Panc1 (cell line): ENCODE results near the gene GLRX. TPM values are rescaled to one million over a fixed set of nuclear protein-coding genes. Genes with fewer than 3 reads are reported as not detected.

Experiments
- ATAC-seq: fragments of 200-7000 bp; cut with Tn5 transposase; 2 replicates; pipeline ENCODE4 v1.9.1; 2020; ENCODE audit warnings: mild to moderate bottlenecking, moderate library complexity
- BruUV-seq: library from RNA; stranded (reverse); fragments of 400-500 nt; replicated peaks from 2 replicates; lab custom pipeline; 2021; lab: Mats Ljungman, UMichigan
- CTCF ChIA-PET: fragments of 300-600 bp; sonication (Branson Sonifier 250); formaldehyde crosslinking; loops from one replicate; lab custom pipeline; 2022; ENCODE audit warnings: antibody characterized with exemption; lab: Charles Lee
- POLR2A ChIA-PET: fragments of 300-600 bp; sonication (Branson Sonifier 250); formaldehyde crosslinking; loops from one replicate; lab custom pipeline; 2022; ENCODE audit warnings: antibody characterized with exemption; lab: Charles Lee
- DNase-seq: peaks from one replicate; pipeline ENCODE4 v3.0.0-alpha.2; 2010; ENCODE audit warnings: low read depth, low spot score
- H3K27ac ChIP-seq: 2 replicates; pipeline ENCODE4 v1.5.1; 2011; ENCODE audit warnings: mild to moderate bottlenecking, low read length, inconsistent platforms
- H3K27me3 ChIP-seq: fragments of 200-500 bp; sonication (Bioruptor generic); 2 replicates; pipeline ENCODE4 v1.6.0; 2014; ENCODE audit warnings: low read length, inconsistent platforms; ENCODE audit not compliant: control insufficient read depth, insufficient read depth
- H3K36me3 ChIP-seq: fragments of 200-500 bp; sonication (Bioruptor generic); 2 replicates; pipeline ENCODE4 v1.5.1; 2014; ENCODE audit warnings: inconsistent platforms, mild to moderate bottlenecking, low read length, moderate library complexity; ENCODE audit not compliant: control insufficient read depth, insufficient read depth
- H3K4me1 ChIP-seq: 2 replicates; pipeline ENCODE4 v1.5.1; 2011; ENCODE audit warnings: inconsistent platforms, mild to moderate bottlenecking, low read length, moderate library complexity; ENCODE audit not compliant: control insufficient read depth, insufficient read depth
- H3K4me3 ChIP-seq, 2 experiments: 2 replicates each; pipeline ENCODE4 v1.5.1; 2011 to 2012; ENCODE audit warnings: low read depth in 2 of 2, low read length in 2 of 2, mild to moderate bottlenecking in 2 of 2, inconsistent platforms in 1 of 2, moderate library complexity in 1 of 2
- H3K9me3 ChIP-seq: fragments of 200-500 bp; sonication (Bioruptor generic); 2 replicates; pipeline ENCODE4 v1.5.1; 2014; ENCODE audit warnings: low read depth, mild to moderate bottlenecking, inconsistent platforms, low read length, moderate library complexity; ENCODE audit not compliant: control insufficient read depth, insufficient read depth
- POLR2AphosphoS5 ChIP-seq: IDR thresholded peaks from 2 replicates; pipeline ENCODE4 v1.6.1; 2012; ENCODE audit warnings: mild to moderate bottlenecking, low read depth, low read length, moderate library complexity
- SIN3A ChIP-seq: IDR thresholded peaks from 2 replicates; pipeline ENCODE4 v1.6.1; 2012; ENCODE audit warnings: low read depth, mild to moderate bottlenecking, low read length, moderate library complexity, borderline replicate concordance; ENCODE audit not compliant: insufficient read depth
- TCF7L2 ChIP-seq: IDR thresholded peaks from 2 replicates; pipeline ENCODE4 v1.6.1; 2011; ENCODE audit warnings: mild to moderate bottlenecking, low read depth, low read length, inconsistent platforms
- in situ Hi-C: cut with HindIII; loops from 2 replicates; pipeline ENCODE4 v1.10.0; 2016; ENCODE audit warnings: low sequenced_read_pairs, low pct_unique_long_range_greater_than_20kb
- intact Hi-C: fragments of 100-400 bp; cut with micrococcal nuclease; formaldehyde crosslinking; loops from one replicate; pipeline ENCODE4 v1.10.0; 2022; ENCODE audit not compliant: unreplicated experiment
- total RNA-seq: library from RNA; stranded (reverse); gene quantifications from one replicate; pipeline ENCODE4 v1.2.1, GENCODE V29; 2021; ENCODE audit not compliant: unreplicated experiment
- TF ChIP-seq, protein P1 (sequence below), 2 experiments: IDR thresholded peaks; 2 replicates each; pipeline ENCODE4 v1.6.1; 2011 to 2012; ENCODE audit warnings: low read depth in 2 of 2, control low read depth in 1 of 2, low read length in 1 of 2, mild to moderate bottlenecking in 1 of 2, moderate library complexity in 1 of 2; ENCODE audit not compliant: insufficient read depth in 1 of 2
- TF ChIP-seq, protein P2 (sequence below): fragments of 450-650 bp; IDR thresholded peaks from 2 replicates; pipeline ENCODE4 v1.5.1; 2017; ENCODE audit warnings: mild to moderate bottlenecking

Gene GLRX
- total RNA-seq, 1 experiment from 2014 or later: 5.8 TPM

DNA sequence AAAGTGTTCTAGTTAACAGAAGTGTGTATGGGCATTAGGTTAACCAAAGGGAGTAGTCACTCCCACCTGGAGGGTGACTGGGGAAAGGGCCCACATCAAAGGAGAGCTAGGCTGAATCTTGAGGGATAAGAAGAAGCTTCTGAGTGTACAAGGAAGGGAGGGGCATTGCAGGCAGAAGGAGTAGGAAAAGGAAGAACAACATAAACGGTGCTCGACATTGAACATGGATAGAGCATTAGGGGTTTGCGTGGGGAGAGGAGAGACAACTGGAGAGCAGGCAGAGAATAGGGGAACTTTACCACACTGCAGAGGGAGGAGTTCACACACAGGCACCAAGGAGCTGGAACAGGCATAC lies 5.3 kb upstream of the GLRX start:
- ATAC-seq: no peak
- Histone ChIP-seq H3K36me3 (no peaks in the 10 kb centered on the region), H3K9me3 (no peaks in the 10 kb centered on the region), H3K4me3 (no peak overlapping the region), H3K4me1 (peaks cover 14% of the 10 kb centered on the region), H3K27ac (no peak overlapping the region), H3K27me3 (no peaks in the 10 kb centered on the region)
- no peak for DNase-seq
- in situ Hi-C loops (no loop called here), intact Hi-C loops (no loop called here)
- no TSS peak for BruUV-seq
- ChIA-PET CTCF (no interaction called here), POLR2A (no interaction called here)
- TF ChIP-seq, protein P1, sequence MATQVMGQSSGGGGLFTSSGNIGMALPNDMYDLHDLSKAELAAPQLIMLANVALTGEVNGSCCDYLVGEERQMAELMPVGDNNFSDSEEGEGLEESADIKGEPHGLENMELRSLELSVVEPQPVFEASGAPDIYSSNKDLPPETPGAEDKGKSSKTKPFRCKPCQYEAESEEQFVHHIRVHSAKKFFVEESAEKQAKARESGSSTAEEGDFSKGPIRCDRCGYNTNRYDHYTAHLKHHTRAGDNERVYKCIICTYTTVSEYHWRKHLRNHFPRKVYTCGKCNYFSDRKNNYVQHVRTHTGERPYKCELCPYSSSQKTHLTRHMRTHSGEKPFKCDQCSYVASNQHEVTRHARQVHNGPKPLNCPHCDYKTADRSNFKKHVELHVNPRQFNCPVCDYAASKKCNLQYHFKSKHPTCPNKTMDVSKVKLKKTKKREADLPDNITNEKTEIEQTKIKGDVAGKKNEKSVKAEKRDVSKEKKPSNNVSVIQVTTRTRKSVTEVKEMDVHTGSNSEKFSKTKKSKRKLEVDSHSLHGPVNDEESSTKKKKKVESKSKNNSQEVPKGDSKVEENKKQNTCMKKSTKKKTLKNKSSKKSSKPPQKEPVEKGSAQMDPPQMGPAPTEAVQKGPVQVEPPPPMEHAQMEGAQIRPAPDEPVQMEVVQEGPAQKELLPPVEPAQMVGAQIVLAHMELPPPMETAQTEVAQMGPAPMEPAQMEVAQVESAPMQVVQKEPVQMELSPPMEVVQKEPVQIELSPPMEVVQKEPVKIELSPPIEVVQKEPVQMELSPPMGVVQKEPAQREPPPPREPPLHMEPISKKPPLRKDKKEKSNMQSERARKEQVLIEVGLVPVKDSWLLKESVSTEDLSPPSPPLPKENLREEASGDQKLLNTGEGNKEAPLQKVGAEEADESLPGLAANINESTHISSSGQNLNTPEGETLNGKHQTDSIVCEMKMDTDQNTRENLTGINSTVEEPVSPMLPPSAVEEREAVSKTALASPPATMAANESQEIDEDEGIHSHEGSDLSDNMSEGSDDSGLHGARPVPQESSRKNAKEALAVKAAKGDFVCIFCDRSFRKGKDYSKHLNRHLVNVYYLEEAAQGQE (IDR thresholded peaks at IDR 0.05; ENCODE audit: insufficient read depth in 1 of 2, low read depth in 2 of 2, low read length in 1 of 2): no peak
- TF ChIP-seq POLR2AphosphoS5: no peak

DNA sequence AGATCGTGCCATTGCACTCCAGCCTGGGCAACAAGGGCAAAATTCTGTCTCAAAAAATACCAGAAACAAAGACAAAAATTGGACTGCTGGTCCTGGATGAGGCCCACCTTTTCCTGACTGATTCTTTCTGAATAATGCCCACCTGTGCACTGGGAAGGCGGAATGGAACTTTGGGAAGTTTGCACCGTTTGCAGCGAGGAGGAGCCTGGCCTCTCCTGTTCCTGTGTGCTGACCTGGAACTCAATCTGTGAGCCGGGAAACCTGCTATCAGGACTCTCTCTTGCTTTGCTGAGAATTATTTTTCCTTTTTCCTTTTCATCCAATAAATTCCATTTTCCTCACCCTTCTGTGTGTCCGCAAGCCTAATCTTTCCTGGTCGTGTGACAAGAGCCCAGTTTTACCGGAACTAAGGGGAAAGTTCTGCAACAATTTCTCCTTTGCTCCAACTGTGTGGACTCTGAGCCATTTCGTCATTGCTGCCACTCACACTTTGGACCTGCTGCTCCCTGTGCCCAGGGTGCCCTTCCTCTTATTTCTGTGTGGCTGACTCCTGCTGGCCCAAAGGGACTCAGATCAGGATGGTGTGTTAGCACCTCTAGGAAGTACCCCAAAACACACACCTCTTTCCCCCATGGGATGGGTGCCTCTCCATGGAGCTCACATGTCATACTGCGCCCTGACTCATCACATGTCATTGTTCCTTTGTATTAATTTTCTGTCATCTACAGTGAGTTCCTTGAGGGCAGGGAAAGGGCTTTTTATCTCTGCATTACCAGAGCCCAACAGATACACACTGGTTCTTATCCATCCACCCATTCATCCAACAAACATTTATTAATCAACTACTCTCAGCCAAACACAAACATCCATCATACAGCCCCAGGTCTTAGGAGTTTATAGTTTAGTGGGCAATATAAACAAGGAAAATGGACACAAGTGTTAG lies 4.7 kb upstream of the GLRX start:
- intact Hi-C loops: no loop called here
- Histone ChIP-seq H3K27ac (no peak overlapping the region), H3K9me3 (no peaks in the 10 kb centered on the region), H3K27me3 (no peaks in the 10 kb centered on the region), H3K4me1 (peaks cover 16% of the 10 kb centered on the region), H3K4me3 (no peak overlapping the region), H3K36me3 (peaks cover 2% of the 10 kb centered on the region; the same call in 1 of the 2 replicates)
- TF ChIP-seq, protein P2, sequence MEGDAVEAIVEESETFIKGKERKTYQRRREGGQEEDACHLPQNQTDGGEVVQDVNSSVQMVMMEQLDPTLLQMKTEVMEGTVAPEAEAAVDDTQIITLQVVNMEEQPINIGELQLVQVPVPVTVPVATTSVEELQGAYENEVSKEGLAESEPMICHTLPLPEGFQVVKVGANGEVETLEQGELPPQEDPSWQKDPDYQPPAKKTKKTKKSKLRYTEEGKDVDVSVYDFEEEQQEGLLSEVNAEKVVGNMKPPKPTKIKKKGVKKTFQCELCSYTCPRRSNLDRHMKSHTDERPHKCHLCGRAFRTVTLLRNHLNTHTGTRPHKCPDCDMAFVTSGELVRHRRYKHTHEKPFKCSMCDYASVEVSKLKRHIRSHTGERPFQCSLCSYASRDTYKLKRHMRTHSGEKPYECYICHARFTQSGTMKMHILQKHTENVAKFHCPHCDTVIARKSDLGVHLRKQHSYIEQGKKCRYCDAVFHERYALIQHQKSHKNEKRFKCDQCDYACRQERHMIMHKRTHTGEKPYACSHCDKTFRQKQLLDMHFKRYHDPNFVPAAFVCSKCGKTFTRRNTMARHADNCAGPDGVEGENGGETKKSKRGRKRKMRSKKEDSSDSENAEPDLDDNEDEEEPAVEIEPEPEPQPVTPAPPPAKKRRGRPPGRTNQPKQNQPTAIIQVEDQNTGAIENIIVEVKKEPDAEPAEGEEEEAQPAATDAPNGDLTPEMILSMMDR: no peak
- TF ChIP-seq POLR2AphosphoS5: no peak
- no peak for TF ChIP-seq TCF7L2
- TF ChIP-seq, protein P1 (IDR thresholded peaks at IDR 0.05; ENCODE audit: insufficient read depth in 1 of 2, low read depth in 2 of 2, low read length in 1 of 2): no peak
- TF ChIP-seq SIN3A: no peak
- in situ Hi-C loops: no loop called here
- ATAC-seq (no peak), DNase-seq (no peak)
- no TSS peak for BruUV-seq
- ChIA-PET CTCF (no interaction called here), POLR2A (no interaction called here)
